ENCODE results near the gene COLQ. TPM values are rescaled to one million over a fixed set of nuclear protein-coding genes. Genes with fewer than 3 reads are reported as not detected.

The COLQ gene
- total RNA-seq (2022; extraction: Qiagen RNA extraction; ENCODE audit: low read depth) = 0.15 to 0.63 TPM (median 0.42 TPM) in 5 replicates

DNA sequence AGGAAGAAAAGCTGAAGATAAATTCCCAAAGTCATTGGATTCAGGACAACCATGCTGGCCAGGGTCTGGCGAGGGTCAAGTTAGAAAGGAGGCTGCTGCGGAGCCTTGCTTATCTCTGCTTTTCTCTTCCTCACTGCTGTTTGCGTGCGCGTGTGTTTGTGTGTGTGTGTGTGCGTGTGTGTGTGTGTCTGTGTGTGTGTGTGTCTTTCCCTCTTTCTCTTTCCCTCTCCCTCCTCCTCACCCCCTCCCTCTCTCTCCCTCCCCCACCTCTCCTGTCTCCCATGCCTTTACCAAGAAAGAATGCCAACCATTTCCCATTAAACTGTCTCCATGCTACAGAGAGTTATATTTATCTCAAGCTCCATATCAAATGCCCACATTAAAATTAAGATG lies at the start of gene COLQ:
Gene COLQ, minus strand, starts transcription at position 134 of the 393 bp plus-strand sequence. Its CDS starts 81 bp downstream, at position 53.

DNA sequence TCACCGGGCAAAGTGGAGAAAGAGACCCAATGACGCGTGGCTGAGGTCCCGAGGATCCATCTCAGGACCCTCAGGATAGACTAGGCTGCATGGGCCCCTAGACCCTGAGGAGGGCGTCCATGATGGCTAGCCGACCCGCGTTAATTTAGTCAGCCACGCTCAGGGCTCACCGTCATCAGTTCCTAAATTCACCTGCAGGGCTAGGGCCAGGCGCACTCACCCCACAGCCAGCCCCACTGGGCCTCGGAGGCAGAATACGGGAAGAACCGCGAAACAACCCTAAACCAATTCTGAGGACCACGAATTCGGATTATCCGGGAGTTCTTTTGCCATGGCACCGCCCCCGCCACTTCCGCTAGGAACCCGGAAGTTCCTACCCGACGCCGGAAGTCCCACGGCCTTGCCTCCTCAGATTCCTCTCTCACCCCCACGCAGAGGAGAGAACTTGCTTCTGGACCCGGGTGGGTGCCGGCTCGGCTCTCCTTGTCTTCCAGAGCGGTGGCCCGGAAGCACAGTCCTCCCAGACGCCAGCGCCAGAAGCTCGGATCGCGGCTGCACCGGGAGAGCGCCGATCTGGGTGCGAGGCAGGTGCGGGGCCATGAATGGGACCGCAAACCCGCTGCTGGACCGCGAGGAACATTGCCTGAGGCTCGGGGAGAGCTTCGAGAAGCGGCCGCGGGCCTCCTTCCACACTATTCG lies 94.2 kb downstream of the COLQ start, which contains the start of the genes EAF1 and METTL6:
Gene EAF1, plus strand, starts transcription at position 417 of the 699 bp plus-strand sequence. Its CDS starts 182 bp downstream, at position 599.
Gene METTL6, minus strand, starts transcription at position 363 of the 699 bp plus-strand sequence. CDS start 1,033 bp downstream, outside the sequence.

Other genes starting within 250 kb of the COLQ start
- gene SH3BP5, start 189.1 kb downstream of the COLQ start, total RNA-seq (2022; extraction: Qiagen RNA extraction; ENCODE audit: low read depth) = 19.0 to 23.4 TPM (median 22.1 TPM) in 5 replicates
- gene METTL6, start 94.2 kb downstream of the COLQ start, total RNA-seq (2022; extraction: Qiagen RNA extraction; ENCODE audit: low read depth) = 25.7 to 32.0 TPM (median 29.9 TPM) in 5 replicates
- gene EAF1, start 94.1 kb downstream of the COLQ start, total RNA-seq (2022; extraction: Qiagen RNA extraction; ENCODE audit: low read depth) = 15.7 to 18.8 TPM (median 17.2 TPM) in 5 replicates
- gene HACL1, start 79.9 kb upstream of the COLQ start, total RNA-seq (2022; extraction: Qiagen RNA extraction; ENCODE audit: low read depth) = 23.6 to 29.0 TPM (median 25.7 TPM) in 5 replicates
- 14.7 to 18.4 TPM (median 17.6 TPM) in 5 replicates for gene BTD, start 80.0 kb upstream of the COLQ start, total RNA-seq (2022; extraction: Qiagen RNA extraction; ENCODE audit: low read depth)

All from A549 treated with DMSO at 1 μM for 4 hours (cell line).